Limb (tissue), 2 donors: ENCODE results near the gene LRRC59.

Experiments
- DNase-seq, 2 donors: peaks; one replicate each; pipeline ENCODE4 v3.0.0-alpha.2; 2016; ENCODE audit errors: extremely low spot score in 2 of 2

LRRC59 gene

DNA sequence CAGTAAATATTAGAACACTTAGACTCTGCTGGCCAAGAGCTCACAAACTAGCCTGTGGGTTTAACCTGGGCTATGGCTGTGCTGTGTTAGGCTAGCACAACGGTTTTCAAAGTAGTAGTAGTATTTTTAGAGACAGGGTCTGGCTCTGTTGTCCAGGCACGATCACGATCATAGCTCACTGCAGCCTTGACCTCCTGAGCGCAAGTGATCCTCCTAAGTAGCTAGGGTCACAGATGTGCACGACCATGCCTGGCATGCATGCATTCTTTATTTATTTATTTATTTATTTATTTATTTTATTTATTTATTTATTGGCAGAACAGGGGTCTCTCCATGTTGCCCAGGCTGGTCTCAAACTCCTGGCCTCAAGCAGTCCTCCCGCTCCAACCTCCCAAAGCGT is 34.7 kb downstream of the LRRC59 start:
- no peak for DNase-seq

DNA sequence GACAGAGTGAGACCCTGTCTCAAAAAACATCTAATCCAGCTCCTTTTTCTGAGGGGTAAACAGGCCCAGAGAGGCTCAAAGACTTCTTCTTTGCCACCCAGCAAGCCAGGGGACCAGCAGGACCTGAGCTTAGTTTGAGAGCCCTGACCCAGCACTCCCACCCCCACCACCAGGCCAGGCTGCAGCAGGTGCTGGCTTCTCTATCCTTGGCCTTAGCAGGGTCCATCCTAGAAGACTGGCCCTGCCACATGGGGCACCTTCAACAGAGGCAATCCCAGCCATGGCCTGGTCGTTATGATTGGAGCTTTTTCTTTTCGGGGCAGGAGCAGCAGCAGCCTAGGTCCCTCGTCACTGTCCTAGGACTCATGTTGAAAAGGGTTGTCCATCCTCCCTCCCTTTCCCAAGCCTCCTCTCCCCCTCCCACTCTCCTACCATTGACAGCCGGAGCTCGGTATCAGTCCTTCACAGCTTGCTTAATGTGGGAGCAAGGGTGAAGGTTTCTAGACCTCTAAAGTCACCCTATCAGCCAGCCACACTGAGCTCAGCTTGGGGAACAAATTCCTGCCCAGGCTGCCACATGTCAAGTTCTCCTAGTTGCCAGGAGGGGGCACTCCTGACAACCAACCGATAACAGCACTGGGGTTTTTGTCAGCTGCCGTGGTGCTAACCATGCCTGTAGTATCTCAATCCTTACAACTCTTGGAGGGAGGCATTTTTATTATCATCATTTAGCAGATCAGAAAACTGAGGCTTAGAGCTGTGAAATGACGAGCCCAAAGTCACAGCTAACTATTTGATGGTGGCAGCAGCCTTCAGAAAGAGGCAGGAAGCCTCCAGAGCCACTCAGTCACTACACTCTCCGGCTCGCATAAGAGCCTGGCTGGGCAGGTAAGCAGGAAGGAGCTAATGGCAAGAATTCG is 35.5 kb downstream of the LRRC59 start:
- peak in 1 of 2 donors; percentile 67 for DNase-seq

DNA sequence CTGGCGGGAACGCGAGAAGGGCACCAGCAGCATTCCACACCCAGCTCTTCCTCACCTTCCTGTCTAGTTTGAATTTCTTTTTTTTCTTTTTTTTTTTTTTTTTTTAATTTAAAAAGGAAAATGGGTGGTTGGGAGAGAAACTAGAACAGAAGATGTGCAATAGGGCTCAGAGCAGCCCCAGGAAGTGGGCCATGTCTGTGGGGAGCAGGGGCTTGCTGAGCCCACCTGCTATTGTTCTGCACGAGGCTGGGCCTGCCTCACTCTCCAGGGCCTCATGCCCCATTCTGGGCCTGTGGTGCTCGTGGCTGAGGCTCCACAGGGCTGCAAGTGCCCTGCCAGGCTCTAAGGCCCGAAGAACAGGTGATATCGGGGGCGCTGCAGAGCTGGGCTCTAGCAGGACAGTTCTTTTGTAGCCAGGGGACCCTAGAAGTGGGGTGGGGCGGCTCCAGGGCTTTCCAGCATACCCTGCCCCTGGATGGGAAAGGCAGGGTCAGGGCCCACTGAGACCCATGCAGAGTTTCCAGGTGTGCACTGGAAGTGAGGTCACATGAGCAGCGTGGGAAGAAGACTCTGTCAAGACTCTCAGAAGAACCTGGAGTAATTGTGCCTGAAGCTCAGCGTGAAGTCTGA is 36.7 kb downstream of the LRRC59 start:
- DNase-seq, result no peak

DNA sequence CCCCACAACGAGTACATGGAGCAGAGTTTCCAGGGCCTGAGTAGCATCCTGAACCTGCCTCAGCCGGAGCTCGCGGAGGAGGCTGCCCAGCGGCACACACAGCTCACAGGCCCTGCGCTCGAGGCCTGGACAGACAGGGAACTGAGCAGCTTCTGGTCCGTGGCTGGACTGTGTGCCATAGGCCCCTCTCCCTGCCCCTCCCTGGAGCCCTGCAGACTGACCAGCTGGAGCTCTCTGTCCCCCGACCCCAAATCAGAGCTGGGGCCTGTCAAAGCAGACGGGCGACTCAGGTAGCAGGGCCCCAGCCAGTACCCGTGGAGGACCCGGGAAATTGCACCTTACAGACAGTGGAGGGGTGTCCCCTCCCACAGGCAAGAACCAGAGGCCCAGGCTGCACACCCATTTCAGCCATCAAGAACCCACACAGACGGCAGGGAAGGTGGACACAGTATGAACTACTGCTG is 37.3 kb downstream of the LRRC59 start:
- DNase-seq, result no peak

DNA sequence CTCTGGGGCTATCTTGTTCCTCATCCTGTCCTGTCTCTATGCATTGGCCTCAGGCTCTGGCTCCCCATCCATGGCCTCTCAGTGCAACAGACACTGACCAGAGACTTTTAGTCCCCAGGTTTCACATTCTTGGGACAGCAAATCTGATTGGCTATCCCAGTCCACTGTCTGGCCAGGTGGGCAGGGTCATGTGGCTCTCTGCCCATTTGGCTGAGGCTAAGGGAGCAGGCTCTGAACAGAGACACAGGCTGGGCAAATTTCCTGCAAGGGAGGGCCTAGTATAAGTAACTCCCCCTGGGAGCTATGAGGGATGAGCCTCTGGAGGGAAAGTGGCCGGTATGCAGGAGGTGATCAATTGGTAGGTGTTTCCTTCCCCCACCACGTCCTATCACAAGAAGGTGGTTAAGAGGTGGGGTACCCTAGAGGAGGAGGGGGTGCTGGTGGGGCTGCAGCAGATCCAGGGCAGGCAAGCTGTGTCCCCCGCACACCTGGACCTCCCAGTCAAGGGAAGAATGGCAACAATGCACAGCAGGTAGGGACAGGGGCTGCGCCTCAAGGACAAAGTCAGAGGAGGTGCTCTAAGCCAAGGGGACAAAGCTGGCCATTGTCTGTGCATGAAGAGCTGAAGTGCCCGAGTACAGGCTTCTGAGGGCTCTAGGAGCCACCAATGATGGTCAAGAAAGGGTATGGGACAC is 38.2 kb downstream of the LRRC59 start:
- no peak for DNase-seq

DNA sequence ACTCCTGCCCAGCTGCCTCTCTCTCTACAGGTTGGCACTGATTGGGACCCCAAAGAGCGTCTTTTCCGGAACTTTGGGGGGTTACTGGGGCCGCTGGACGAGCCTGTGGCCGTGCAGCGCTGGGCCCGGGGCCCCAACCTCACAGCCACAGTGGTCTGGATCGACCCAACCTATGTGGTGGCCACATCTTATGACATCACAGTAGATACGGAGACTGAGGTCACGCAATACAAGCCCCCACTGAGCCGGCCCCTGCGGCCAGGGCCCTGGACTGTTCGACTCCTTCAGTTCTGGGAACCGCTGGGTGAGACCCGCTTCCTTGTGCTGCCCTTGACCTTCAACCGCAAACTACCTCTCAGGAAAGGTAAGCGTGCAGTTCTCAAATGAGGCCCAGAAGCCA is 39.1 kb downstream of the LRRC59 start:
- DNase-seq, result no peak

DNA sequence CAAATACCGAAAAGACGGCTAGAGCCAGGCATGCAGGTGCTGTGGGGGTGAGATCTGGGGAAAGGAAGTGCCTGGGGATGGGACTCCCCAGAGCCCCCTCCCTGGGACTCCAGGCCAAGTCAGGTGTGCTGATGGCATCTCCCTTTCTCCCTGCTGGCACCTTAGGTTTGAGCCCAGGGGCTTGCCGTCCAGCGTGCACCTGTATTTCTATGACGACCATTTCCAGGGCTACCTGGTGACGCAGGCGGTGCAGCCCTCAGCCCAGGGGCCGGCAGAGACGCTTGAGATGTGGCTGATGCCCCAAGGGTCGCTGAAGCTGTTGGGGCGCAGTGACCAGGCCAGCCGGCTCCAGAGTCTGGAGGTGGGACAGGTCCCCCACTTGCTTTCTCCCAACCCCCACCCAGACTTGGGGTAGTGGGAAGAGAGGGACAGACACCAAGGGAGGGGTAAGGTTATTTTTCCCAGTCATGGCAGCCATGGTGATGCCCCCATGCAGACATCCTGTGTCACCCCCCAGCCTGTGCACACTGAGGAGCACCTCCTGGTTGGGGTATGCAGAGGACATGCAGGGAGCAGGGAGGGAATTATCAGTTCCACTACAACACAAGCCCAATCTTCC is 40.3 kb downstream of the LRRC59 start:
- DNase-seq, result no peak

DNA sequence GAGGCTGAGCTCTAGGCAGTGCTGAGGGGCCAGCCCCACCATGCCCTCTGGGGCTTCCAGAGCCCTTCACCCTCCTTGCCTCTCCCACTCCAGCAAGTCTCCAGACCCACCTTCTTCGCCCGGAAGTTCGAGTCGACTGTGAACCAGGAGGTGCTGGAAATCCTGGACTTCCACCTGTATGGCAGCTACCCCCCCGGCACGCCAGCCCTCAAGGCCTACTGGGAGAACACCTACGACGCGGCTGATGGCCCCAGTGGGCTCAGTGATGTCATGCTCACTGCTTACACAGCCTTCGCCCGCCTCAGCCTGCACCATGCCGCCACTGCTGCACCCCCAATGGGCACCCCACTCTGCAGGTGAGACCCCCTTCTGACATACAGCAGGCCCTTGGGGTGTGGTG is 40.9 kb downstream of the LRRC59 start:
- DNase-seq, result no peak

DNA sequence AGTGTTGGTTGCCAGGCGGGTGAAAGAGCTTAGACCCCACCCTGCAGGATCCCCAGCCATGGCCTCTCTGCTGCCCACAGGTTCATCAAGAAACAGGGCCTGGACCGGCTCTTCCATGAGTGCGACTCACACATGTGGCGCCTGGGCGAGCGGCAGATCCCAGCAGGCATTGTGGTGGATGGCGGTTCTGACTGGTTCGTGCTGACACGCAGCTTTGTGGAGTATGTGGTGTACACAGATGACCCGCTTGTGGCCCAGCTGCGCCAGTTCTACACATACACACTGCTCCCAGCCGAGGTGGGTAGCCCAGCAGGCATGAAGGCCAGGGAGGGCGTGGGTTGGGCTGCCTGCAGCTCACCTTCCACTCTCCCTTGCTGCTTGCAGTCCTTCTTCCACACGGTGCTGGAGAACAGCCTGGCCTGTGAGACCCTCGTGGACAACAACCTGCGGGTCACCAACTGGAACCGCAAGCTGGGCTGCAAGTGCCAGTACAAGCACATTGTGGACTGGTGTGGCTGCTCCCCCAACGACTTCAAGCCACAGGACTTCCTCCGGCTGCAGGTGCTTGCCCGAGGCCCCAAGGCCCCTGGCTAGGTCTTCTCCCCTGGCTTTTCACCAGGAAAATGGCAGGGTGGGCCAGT is 41.5 kb downstream of the LRRC59 start:
- no peak for DNase-seq

DNA sequence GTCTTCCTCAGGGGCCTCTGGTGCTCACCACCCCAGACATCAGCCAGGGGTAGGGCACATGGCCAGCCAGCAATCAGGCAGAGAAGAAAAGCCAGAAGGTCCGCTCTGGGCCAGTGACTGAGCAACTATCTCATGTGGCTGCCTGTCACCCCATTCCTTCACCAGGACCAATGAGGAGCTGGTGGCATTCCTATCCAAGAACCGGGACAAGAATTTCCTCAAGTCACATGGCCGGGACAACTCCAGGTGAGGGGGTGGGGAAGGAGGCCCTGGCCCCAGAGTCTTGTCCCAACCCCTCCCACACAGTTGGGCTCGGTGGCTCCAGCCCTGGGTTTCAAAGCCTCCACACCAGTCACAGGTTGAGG is 42.0 kb downstream of the LRRC59 start:
- no peak for DNase-seq

DNA sequence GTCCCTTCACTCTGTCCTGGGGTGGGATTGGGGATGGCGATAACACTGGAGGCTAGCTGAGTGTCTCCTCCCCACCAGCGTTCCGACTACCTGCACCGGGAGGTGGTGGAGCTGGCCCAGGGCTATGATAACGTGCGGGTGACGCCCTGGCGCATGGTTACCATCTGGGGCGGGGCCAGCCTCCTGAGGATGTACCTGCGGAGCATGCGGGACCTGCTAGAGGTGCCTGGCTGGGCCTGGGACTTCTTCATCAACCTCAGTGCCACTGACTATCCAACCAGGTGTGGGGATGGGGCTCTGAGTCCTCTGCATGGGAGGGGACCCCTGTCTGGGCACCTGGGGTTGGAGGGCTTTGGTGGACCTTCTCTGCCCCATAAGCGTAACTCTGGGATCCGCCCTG is 42.5 kb downstream of the LRRC59 start:
- DNase-seq, result no peak

DNA sequence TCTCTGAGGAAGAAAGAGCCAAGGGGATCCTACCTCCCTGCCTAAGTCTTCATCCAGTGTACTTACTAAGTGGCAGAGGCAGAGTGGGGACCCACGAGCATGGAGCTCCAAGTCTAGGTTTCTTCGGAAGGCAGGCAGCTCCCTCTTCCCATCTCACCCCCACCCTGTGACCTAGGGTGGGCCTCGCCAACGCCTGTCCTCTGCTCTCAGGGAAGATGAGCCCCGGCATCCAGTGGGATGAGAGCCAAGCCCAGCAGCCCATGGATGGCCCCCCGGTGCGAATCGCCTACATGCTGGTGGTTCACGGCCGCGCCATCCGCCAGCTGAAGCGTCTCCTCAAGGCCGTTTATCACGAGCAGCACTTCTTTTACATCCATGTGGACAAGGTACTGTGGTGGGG is 43.1 kb downstream of the LRRC59 start:
- DNase-seq, result no peak

DNA sequence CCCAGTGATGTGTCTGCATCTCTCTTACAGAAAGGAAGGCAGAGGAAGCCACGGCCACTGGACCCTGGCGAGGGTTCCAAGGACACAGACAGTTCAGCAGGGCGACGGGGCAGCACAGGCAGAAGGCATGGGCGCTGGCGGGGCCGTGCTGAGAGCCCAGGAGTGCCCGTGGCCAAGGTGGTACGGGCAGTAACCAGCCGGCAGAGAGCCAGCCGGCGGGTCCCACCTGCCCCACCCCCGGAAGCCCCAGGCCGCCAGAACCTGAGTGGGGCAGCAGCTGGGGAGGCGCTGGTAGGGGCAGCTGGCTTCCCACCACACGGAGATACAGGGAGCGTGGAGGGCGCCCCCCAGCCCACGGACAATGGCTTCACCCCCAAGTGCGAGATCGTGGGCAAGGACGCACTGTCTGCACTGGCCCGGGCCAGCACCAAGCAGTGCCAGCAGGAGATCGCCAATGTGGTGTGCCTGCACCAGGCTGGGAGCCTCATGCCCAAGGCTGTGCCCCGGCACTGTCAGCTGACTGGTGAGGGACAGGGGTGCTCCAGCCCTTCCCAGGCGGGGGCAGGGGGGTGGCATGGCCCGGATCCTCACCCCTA is 43.6 kb downstream of the LRRC59 start:
- DNase-seq, result no peak

DNA sequence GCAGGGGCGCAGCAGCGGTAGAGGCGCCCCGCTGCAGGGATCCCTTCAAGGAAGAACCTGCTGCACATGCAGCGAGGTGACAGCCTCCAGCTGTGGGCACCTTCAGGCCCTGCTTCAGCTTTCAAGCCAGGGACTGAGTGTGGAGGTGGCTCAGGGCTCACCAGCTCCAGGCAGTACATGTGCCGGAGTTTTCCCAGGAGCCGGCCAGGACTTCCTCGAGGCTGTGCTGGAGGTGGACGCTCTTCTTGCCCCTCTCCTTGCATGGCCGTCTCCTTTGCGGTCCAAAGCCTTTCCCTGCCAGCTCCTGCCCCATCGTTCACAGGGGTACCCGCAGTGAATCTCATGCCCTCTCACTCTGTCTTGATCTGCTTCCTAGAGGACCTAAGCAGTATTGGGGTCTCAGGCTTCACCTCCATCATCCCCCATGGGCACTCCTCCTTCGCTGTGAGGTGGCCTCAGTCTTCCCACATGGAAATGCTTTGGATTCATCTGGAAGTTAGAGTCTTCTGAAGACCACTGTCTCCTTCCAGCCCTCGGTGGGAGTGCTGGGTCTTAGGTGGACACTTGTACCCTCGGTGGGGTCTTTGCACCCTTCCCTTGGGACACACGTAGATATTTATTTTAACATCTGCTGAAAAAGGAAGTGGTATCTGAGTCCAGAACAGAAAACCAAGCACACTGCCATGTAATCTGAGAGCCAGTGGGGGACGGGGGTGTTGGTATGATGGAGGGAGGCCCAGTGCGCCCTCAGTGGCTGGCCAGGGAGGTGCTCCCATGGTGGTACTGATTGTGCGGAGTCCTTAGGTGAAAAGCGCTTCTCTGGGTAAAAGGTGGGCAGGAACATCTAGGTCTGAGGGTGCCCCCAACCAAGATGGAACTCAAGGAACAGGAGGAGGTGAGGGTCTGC is 44.4 kb downstream of the LRRC59 start:
- DNase-seq, result no peak

DNA sequence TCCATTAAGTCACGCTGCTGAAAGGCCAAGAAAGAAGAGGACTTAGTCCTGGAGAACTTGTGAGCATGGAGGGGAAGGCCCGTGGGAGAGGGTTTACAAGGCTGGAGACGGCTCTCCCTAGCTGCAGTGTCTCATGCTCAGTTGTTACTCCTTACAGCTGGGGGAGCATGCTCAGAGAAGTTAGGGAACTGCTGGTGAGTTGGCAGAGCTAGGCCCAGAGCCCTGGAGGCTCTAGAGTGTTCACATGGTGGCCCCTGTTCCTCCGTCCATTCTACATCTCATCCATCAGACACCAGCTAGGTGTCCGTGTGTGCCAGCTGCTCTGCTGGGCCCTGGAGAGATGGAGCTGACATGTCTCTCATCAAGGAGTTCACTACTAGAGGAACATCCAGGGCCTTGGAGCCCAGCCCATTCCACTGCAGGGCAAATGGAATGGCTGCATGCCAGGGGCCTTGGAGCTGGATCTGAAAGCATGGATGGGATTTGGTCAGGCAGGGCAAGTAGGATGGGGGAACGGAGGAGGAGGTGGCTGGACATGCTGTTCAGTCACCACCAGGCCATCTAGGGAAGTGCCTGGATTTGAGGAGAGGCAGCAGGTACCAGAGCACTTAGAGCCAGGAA is 45.1 kb downstream of the LRRC59 start:
- no peak for DNase-seq

DNA sequence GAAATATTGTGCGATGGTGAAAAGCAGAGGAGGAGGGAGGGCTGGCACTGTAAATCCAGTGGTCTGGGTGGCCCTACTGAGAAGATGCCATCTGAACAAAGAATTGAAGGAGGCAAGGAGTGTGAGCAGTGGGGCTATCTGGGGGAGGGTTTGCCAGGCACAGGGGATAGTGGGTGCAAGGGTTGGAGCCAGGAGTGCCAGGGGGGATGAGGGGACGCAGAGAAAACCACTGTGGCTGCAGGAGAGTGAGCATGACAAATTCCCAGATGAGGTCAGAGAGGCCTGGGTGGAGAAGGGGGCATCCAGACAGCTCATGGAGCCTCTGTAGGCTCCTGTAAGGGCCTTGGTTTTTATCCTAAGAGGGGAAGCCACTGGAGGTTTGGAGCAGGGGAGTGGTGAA is 46.6 kb downstream of the LRRC59 start:
- DNase-seq, result no peak

DNA sequence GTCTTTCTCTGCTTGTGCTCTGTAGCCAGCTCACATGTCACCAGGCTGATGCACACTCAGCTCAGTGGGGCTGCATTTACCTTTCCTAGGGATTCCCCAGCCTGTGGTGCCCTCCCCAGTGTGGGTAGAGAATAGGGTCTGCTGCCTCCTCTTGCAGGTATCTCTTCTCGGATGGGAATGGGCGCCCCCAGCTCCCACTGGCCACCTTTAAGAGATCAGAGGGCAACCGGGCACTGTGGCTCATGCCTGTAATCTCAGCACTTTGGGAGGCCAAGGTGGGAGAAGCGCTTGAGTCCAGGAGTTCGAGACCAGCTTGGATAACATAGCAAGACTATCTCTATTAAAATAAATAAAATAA is 48.1 kb downstream of the LRRC59 start:
- no peak for DNase-seq

DNA sequence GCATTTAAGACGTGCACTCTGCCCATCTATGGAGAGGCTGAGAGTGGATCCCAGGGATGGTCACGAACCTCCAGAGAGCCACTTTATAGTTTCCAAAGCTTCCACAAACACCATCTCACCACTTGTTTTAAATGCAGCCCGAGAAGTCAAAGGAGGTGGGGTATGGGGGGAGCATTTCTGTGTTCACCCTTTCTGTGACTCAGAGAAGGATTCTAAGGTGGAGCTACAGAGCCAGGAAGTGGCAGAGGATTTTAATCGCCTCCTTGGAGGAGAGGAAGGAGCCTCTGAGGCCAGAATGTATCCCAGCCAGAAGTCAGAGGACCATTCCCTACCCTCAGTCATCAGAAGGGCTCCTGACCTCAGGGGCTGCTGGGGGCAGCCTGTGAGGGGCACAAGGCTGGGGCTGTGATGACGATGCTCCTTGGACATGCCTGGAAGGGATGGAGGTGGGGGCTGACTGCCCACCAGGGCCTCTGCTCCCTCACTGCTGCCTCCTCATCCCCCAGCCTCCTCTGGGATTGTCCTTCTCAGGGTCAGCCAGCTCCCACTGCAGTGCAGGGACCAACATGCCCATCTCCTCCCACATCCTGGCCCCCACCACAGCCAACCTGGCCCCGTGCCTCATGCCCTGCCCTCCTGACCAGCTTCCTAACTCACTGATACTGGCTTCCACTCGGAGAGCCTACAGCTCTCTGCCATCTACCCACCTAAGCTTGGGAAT is 48.6 kb downstream of the LRRC59 start:
- peak in 1 of 2 donors; percentile 28 for DNase-seq

DNA sequence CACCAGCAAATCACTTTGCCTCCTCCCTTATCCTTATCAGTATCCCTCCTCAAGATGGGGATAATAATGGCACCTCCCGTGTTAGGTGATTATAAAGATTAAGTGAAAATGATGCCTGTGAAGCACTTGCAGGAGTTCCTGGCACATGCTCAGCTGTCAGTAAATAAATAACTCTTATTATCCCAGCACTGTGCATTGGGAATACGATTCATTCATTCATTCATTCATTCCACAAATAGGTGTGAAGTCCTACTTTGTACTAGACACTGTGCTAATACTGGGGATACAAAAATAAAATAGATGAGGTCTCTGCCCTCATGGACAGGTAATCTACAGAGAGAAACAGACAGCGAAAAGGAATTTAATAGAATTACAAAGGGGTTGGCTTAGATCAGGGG is 49.4 kb downstream of the LRRC59 start:
- DNase-seq, result no peak
